GM23338 (cell line): Measurements from ENCODE around the gene EIF2AK3. TPM values are rescaled to one million over a fixed set of nuclear protein-coding genes. Genes with fewer than 3 reads are reported as not detected.

Experiments
- ATAC-seq: fragments of 200-7000 bp; cut with Tn5 transposase; 3 replicates; pipeline ENCODE4 v1.9.1; 2020
- DNase-seq: peaks from one replicate; pipeline ENCODE4 v3.0.0-alpha.2; 2015; ENCODE audit warnings: low spot score
- H2AFZ ChIP-seq: fragments of 200-600 bp; sonication (generic); 2 replicates; pipeline ENCODE4 v1.8.0; 2016; ENCODE audit warnings: antibody characterized with exemption, mild to moderate bottlenecking, moderate library complexity
- H3F3A ChIP-seq: fragments of 200-600 bp; sonication (generic); replicated peaks from 2 replicates; pipeline ENCODE4 v1.8.0; 2017; ENCODE audit warnings: antibody characterized with exemption, mixed run types, low read depth
- H3K27ac ChIP-seq: fragments of 200-600 bp; sonication (generic); 2 replicates; pipeline ENCODE4 v1.6.1; 2016; ENCODE audit warnings: low read depth
- H3K27me3 ChIP-seq: fragments of 200-600 bp; sonication (generic); 2 replicates; pipeline ENCODE4 v1.8.0; 2016; ENCODE audit warnings: mild to moderate bottlenecking, mixed run types, moderate library complexity; ENCODE audit not compliant: insufficient read depth
- H3K36me3 ChIP-seq: fragments of 200-600 bp; sonication (generic); 2 replicates; pipeline ENCODE4 v1.8.0; 2016; ENCODE audit warnings: mild to moderate bottlenecking; ENCODE audit not compliant: insufficient read depth
- H3K4me1 ChIP-seq: fragments of 200-600 bp; sonication (generic); 2 replicates; pipeline ENCODE4 v1.8.0; 2016; ENCODE audit warnings: mild to moderate bottlenecking, moderate library complexity; ENCODE audit not compliant: insufficient read depth
- H3K4me2 ChIP-seq: fragments of 200-600 bp; sonication (generic); 2 replicates; pipeline ENCODE4 v1.7.1; 2017; ENCODE audit warnings: mixed run types
- H3K4me3 ChIP-seq: fragments of 200-600 bp; sonication (generic); 2 replicates; pipeline ENCODE4 v1.6.1; 2016; ENCODE audit warnings: mixed run types
- H3K79me2 ChIP-seq: fragments of 200-600 bp; sonication (generic); replicated peaks from 2 replicates; pipeline ENCODE4 v1.8.0; 2017; ENCODE audit warnings: mild to moderate bottlenecking; ENCODE audit not compliant: insufficient read depth
- H3K9me2 ChIP-seq: fragments of 200-600 bp; sonication (generic); 2 replicates; pipeline ENCODE4 v1.8.0; 2017; ENCODE audit not compliant: insufficient read depth
- H4K20me1 ChIP-seq: fragments of 200-600 bp; sonication (generic); replicated peaks from 2 replicates; pipeline ENCODE4 v1.8.0; 2017; ENCODE audit warnings: mild to moderate bottlenecking; ENCODE audit not compliant: insufficient read depth
- H3K27ac Mint-ChIP-seq: 2 replicates; pipeline ENCODE4 v1.8.0; 2020; ENCODE audit warnings: inconsistent platforms, mild to moderate bottlenecking, moderate library complexity, mixed read lengths
- H3K27me3 Mint-ChIP-seq: 3 replicates; pipeline ENCODE4 v1.8.0; 2022; ENCODE audit warnings: low read depth, mild to moderate bottlenecking, moderate library complexity, mixed read lengths, inconsistent platforms; ENCODE audit not compliant: insufficient read depth, poor library complexity
- H3K36me3 Mint-ChIP-seq: 3 replicates; pipeline ENCODE4 v1.8.0; 2021; ENCODE audit warnings: low read depth, mild to moderate bottlenecking, inconsistent platforms, moderate library complexity, mixed read lengths
- H3K4me1 Mint-ChIP-seq: 3 replicates; pipeline ENCODE4 v1.8.0; 2020; ENCODE audit warnings: mild to moderate bottlenecking, inconsistent platforms, mixed read lengths
- H3K4me3 Mint-ChIP-seq: 3 replicates; pipeline ENCODE4 v1.8.0; 2021; ENCODE audit warnings: moderate library complexity, mild to moderate bottlenecking, inconsistent platforms, mixed read lengths
- H3K9me3 Mint-ChIP-seq: 3 replicates; pipeline ENCODE4 v1.8.0; 2020; ENCODE audit warnings: moderate library complexity, mild to moderate bottlenecking, inconsistent platforms, mixed read lengths
- CREB1 ChIP-seq: fragments of 250-450 bp; sonication (Bioruptor Pico); IDR thresholded peaks from 2 replicates; pipeline ENCODE4 v1.5.0; 2020; ENCODE audit warnings: low read depth, mild to moderate bottlenecking, moderate library complexity
- EZH2 ChIP-seq: fragments of 200-600 bp; sonication (generic); IDR thresholded peaks from one replicate; pipeline ENCODE4 v1.8.0; 2017; ENCODE audit warnings: antibody characterized with exemption, mild to moderate bottlenecking, low read depth; ENCODE audit not compliant: unreplicated experiment
- EZH2phosphoT487 ChIP-seq: fragments of 200-600 bp; sonication (generic); IDR thresholded peaks from one replicate; pipeline ENCODE4 v1.8.1; 2018; ENCODE audit warnings: antibody characterized with exemption; ENCODE audit not compliant: unreplicated experiment
- JUNB ChIP-seq: IDR thresholded peaks from one replicate; pipeline ENCODE4 v1.6.1; 2016; ENCODE audit warnings: antibody characterized with exemption; ENCODE audit not compliant: unreplicated experiment
- NANOG ChIP-seq: IDR thresholded peaks from 2 replicates; pipeline ENCODE4 v1.6.1; 2016; ENCODE audit warnings: antibody characterized with exemption, borderline replicate concordance
- POLR2AphosphoS5 ChIP-seq: IDR thresholded peaks from 2 replicates; pipeline ENCODE4 v1.6.1; 2016; ENCODE audit warnings: antibody characterized with exemption, low read depth
- STAT1 ChIP-seq: IDR thresholded peaks from one replicate; pipeline ENCODE4 v1.6.1; 2016; ENCODE audit warnings: antibody characterized with exemption; ENCODE audit not compliant: unreplicated experiment
- ZNF114 ChIP-seq: fragments of 250-450 bp; sonication (Bioruptor Pico); IDR thresholded peaks from 2 replicates; pipeline ENCODE4 v1.5.0; 2020; ENCODE audit warnings: mild to moderate bottlenecking, moderate library complexity
- ZNF331 ChIP-seq: fragments of 250-450 bp; sonication (Bioruptor Pico); IDR thresholded peaks from 2 replicates; pipeline ENCODE4 v1.5.0; 2020; ENCODE audit warnings: low read depth, mild to moderate bottlenecking, moderate library complexity
- polyA plus RNA-seq: library from polyadenylated mRNA; unstranded; fragments of >200 nt; fragmentation: Nextera tagmentation; extraction: Ambion mirVana; gene quantifications from 2 replicates; pipeline ENCODE4 v1.2.1, GENCODE V29; 2016
- total RNA-seq: library from RNA; depleted of rRNA; stranded (reverse); fragments of >200 nt; shearing (Covaris generic); gene quantifications from 2 replicates; pipeline ENCODE4 v1.2.3, GENCODE V29; 2014
- TF ChIP-seq, protein P1 (sequence below): IDR thresholded peaks from 2 replicates; pipeline ENCODE4 v1.6.1; 2016; ENCODE audit warnings: antibody characterized with exemption
- TF ChIP-seq, protein P2 (sequence below): fragments of 250-450 bp; sonication (Bioruptor Pico); IDR thresholded peaks from 2 replicates; pipeline ENCODE4 v1.5.0; 2020; ENCODE audit warnings: mild to moderate bottlenecking, moderate library complexity
- TF ChIP-seq, protein P3 (sequence below): IDR thresholded peaks from one replicate; pipeline ENCODE4 v1.6.1; 2018; ENCODE audit warnings: antibody characterized with exemption; ENCODE audit not compliant: unreplicated experiment
- TF ChIP-seq, protein P4 (sequence below), 2 experiments: fragments of 200-600 bp in 1 of 2; sonication (generic) in 1 of 2; conservative IDR thresholded peaks; 2 replicates each; pipeline versions ENCODE4 v1.5.1 to v1.6.1; 2016 to 2017; ENCODE audit warnings: antibody characterized with exemption in 2 of 2, low read depth in 2 of 2, mild to moderate bottlenecking in 2 of 2, moderate library complexity in 1 of 2

Gene EIF2AK3
- total and polyA plus RNA-seq, 2 experiments from 2014 or later: 5.9 to 24.2 TPM

DNA sequence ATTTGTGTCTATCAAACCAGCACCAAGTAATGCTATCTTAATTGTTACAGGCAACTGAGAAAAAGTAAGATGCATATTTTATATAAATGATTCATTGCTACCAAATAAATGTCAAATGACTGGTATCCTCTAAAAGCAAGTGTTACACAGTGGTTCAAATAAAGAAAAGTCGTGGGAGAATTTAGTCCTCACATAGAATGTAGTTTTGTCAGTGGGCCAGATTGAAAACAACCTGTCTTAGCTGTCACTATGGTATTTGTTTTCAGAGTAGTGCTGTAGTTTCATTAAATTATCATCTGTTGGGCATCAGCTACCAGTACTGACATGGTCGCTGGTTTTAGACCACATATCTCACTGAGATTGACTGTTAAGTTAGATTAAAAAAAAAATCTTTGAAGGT lies 10.2 kb upstream of the EIF2AK3 start:
- H3K36me3 Mint-ChIP-seq: peaks cover 3% of the 10 kb centered on the region; the same call in 1 of the 3 replicates
- no peaks in the 10 kb centered on the region for H4K20me1 ChIP-seq
- peaks cover 3% of the 10 kb centered on the region for H3K27me3 Mint-ChIP-seq
- no peaks in the 10 kb centered on the region for H3K36me3 ChIP-seq
- H3K4me1 Mint-ChIP-seq: peaks cover 17% of the 10 kb centered on the region
- no peaks in the 10 kb centered on the region for H3K79me2 ChIP-seq
- peaks cover 21% of the 10 kb centered on the region for H3K4me1 ChIP-seq
- H3K4me3 Mint-ChIP-seq: no peak overlapping the region
- H3K9me2 ChIP-seq: no peaks in the 10 kb centered on the region
- H3F3A ChIP-seq: no peaks in the 10 kb centered on the region
- peak overlapping the region; percentile 59 for H3K4me2 ChIP-seq
- H3K27ac Mint-ChIP-seq: 0 out of 2 replicates have a peak overlapping the region, but pooled peaks have one; percentile 8
- TF ChIP-seq CREB1 (CRISPR knock-in tag) (no peak), ZNF331 (CRISPR knock-in tag) (no peak), ZNF114 (no peak), JUNB (no peak), EZH2 (no peak), EZH2phosphoT487 (no peak), STAT1 (no peak), NANOG (no peak), POLR2AphosphoS5 (no peak)
- TF ChIP-seq, protein P1, sequence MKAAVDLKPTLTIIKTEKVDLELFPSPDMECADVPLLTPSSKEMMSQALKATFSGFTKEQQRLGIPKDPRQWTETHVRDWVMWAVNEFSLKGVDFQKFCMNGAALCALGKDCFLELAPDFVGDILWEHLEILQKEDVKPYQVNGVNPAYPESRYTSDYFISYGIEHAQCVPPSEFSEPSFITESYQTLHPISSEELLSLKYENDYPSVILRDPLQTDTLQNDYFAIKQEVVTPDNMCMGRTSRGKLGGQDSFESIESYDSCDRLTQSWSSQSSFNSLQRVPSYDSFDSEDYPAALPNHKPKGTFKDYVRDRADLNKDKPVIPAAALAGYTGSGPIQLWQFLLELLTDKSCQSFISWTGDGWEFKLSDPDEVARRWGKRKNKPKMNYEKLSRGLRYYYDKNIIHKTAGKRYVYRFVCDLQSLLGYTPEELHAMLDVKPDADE: no peak
- TF ChIP-seq, protein P2, sequence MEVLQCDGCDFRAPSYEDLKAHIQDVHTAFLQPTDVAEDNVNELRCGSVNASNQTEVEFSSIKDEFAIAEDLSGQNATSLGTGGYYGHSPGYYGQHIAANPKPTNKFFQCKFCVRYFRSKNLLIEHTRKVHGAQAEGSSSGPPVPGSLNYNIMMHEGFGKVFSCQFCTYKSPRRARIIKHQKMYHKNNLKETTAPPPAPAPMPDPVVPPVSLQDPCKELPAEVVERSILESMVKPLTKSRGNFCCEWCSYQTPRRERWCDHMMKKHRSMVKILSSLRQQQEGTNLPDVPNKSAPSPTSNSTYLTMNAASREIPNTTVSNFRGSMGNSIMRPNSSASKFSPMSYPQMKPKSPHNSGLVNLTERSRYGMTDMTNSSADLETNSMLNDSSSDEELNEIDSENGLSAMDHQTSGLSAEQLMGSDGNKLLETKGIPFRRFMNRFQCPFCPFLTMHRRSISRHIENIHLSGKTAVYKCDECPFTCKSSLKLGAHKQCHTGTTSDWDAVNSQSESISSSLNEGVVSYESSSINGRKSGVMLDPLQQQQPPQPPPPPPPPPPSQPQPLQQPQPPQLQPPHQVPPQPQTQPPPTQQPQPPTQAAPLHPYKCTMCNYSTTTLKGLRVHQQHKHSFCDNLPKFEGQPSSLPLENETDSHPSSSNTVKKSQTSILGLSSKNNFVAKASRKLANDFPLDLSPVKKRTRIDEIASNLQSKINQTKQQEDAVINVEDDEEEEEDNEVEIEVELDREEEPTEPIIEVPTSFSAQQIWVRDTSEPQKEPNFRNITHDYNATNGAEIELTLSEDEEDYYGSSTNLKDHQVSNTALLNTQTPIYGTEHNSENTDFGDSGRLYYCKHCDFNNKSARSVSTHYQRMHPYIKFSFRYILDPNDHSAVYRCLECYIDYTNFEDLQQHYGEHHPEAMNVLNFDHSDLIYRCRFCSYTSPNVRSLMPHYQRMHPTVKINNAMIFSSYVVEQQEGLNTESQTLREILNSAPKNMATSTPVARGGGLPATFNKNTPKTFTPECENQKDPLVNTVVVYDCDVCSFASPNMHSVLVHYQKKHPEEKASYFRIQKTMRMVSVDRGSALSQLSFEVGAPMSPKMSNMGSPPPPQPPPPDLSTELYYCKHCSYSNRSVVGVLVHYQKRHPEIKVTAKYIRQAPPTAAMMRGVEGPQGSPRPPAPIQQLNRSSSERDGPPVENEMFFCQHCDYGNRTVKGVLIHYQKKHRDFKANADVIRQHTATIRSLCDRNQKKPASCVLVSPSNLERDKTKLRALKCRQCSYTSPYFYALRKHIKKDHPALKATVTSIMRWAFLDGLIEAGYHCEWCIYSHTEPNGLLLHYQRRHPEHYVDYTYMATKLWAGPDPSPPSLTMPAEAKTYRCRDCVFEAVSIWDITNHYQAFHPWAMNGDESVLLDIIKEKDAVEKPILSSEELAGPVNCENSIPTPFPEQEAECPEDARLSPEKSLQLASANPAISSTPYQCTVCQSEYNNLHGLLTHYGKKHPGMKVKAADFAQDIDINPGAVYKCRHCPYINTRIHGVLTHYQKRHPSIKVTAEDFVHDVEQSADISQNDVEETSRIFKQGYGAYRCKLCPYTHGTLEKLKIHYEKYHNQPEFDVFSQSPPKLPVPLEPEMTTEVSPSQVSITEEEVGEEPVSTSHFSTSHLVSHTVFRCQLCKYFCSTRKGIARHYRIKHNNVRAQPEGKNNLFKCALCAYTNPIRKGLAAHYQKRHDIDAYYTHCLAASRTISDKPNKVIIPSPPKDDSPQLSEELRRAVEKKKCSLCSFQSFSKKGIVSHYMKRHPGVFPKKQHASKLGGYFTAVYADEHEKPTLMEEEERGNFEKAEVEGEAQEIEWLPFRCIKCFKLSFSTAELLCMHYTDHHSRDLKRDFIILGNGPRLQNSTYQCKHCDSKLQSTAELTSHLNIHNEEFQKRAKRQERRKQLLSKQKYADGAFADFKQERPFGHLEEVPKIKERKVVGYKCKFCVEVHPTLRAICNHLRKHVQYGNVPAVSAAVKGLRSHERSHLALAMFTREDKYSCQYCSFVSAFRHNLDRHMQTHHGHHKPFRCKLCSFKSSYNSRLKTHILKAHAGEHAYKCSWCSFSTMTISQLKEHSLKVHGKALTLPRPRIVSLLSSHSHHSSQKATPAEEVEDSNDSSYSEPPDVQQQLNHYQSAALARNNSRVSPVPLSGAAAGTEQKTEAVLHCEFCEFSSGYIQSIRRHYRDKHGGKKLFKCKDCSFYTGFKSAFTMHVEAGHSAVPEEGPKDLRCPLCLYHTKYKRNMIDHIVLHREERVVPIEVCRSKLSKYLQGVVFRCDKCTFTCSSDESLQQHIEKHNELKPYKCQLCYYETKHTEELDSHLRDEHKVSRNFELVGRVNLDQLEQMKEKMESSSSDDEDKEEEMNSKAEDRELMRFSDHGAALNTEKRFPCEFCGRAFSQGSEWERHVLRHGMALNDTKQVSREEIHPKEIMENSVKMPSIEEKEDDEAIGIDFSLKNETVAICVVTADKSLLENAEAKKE (CRISPR knock-in tag): no peak
- TF ChIP-seq, protein P3, sequence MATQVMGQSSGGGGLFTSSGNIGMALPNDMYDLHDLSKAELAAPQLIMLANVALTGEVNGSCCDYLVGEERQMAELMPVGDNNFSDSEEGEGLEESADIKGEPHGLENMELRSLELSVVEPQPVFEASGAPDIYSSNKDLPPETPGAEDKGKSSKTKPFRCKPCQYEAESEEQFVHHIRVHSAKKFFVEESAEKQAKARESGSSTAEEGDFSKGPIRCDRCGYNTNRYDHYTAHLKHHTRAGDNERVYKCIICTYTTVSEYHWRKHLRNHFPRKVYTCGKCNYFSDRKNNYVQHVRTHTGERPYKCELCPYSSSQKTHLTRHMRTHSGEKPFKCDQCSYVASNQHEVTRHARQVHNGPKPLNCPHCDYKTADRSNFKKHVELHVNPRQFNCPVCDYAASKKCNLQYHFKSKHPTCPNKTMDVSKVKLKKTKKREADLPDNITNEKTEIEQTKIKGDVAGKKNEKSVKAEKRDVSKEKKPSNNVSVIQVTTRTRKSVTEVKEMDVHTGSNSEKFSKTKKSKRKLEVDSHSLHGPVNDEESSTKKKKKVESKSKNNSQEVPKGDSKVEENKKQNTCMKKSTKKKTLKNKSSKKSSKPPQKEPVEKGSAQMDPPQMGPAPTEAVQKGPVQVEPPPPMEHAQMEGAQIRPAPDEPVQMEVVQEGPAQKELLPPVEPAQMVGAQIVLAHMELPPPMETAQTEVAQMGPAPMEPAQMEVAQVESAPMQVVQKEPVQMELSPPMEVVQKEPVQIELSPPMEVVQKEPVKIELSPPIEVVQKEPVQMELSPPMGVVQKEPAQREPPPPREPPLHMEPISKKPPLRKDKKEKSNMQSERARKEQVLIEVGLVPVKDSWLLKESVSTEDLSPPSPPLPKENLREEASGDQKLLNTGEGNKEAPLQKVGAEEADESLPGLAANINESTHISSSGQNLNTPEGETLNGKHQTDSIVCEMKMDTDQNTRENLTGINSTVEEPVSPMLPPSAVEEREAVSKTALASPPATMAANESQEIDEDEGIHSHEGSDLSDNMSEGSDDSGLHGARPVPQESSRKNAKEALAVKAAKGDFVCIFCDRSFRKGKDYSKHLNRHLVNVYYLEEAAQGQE: no peak
- TF ChIP-seq, protein P4, sequence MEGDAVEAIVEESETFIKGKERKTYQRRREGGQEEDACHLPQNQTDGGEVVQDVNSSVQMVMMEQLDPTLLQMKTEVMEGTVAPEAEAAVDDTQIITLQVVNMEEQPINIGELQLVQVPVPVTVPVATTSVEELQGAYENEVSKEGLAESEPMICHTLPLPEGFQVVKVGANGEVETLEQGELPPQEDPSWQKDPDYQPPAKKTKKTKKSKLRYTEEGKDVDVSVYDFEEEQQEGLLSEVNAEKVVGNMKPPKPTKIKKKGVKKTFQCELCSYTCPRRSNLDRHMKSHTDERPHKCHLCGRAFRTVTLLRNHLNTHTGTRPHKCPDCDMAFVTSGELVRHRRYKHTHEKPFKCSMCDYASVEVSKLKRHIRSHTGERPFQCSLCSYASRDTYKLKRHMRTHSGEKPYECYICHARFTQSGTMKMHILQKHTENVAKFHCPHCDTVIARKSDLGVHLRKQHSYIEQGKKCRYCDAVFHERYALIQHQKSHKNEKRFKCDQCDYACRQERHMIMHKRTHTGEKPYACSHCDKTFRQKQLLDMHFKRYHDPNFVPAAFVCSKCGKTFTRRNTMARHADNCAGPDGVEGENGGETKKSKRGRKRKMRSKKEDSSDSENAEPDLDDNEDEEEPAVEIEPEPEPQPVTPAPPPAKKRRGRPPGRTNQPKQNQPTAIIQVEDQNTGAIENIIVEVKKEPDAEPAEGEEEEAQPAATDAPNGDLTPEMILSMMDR (conservative IDR thresholded peaks at IDR 0.05; ENCODE audit: low read depth in 2 of 2): no peak
- H3K27ac ChIP-seq: no peak overlapping the region
- DNase-seq (no peak), ATAC-seq (no peak)
- peak overlapping the region; percentile 17; the same call in 1 of the 2 replicates for H3K4me3 ChIP-seq
- H3K27me3 ChIP-seq: no peaks in the 10 kb centered on the region
- peak overlapping the region; percentile 57; the same call in 1 of the 2 replicates for H2AFZ ChIP-seq
- peaks cover 4% of the 10 kb centered on the region; the same call in 1 of the 3 replicates for H3K9me3 Mint-ChIP-seq
